IMR-90 (cell line): Measurements from ENCODE around the gene CDKN2D. TPM values are rescaled to one million over a fixed set of nuclear protein-coding genes. Genes with fewer than 3 reads are reported as not detected.

ENCODE experiments used
- ATAC-seq: fragments of 200-7000 bp; cut with Tn5 transposase; 2 replicates; pipeline ENCODE4 v1.9.1; 2020; ENCODE audit warnings: low read depth, mild to moderate bottlenecking, moderate library complexity
- BruUV-seq: library from RNA; stranded (reverse); fragments of 400-500 nt; replicated peaks from 2 replicates; lab custom pipeline; 2021; lab: Mats Ljungman, UMichigan
- CTCF ChIA-PET: fragments of 300-600 bp; formaldehyde crosslinking; extraction: SDS; loops from one replicate; lab custom pipeline; 2021; ENCODE audit warnings: antibody characterized with exemption; lab: Yijun Ruan, JAX
- POLR2A ChIA-PET: fragments of 300-600 bp; sonication (Branson Sonifier 250); formaldehyde crosslinking; loops from one replicate; lab custom pipeline; 2022; ENCODE audit warnings: antibody characterized with exemption; ENCODE audit not compliant: unreplicated experiment; lab: Charles Lee
- DNase-seq: peaks from one replicate; pipeline ENCODE4 v3.0.0; 2013
- H2AFZ ChIP-seq: replicated peaks from 2 replicates; pipeline ENCODE3; 2013; ENCODE audit warnings: low read length, mild to moderate bottlenecking; ENCODE audit not compliant: poor library complexity
- H2AK5ac ChIP-seq: 2 replicates; pipeline ENCODE4 v1.6.1; 2013; ENCODE audit warnings: low read depth, low read length, inconsistent platforms
- H2AK9ac ChIP-seq: replicated peaks from 2 replicates; pipeline ENCODE3; 2013; ENCODE audit warnings: mild to moderate bottlenecking, low read depth, low read length, moderate library complexity; ENCODE audit not compliant: poor library complexity
- H2BK120ac ChIP-seq: 2 replicates; pipeline ENCODE4 v1.6.1; 2013; ENCODE audit warnings: low read depth, low read length, inconsistent platforms
- H2BK15ac ChIP-seq: 3 replicates; pipeline ENCODE4 v1.6.1; 2013; ENCODE audit warnings: low read depth, low read length, inconsistent platforms
- H2BK20ac ChIP-seq: 2 replicates; pipeline ENCODE4 v1.6.1; 2013; ENCODE audit warnings: low read depth, mild to moderate bottlenecking, inconsistent platforms, low read length, moderate library complexity
- H2BK5ac ChIP-seq: 2 replicates; pipeline ENCODE4 v1.6.1; 2013; ENCODE audit warnings: mild to moderate bottlenecking, low read depth, low read length, inconsistent platforms; ENCODE audit not compliant: poor library complexity, severe bottlenecking
- H3K14ac ChIP-seq: replicated peaks from 2 replicates; pipeline ENCODE4 v1.6.1; 2013; ENCODE audit warnings: low read depth, low read length, inconsistent platforms
- H3K18ac ChIP-seq: 2 replicates; pipeline ENCODE4 v1.6.1; 2013; ENCODE audit warnings: low read depth, low read length, control low read depth
- H3K23ac ChIP-seq: 2 replicates; pipeline ENCODE4 v1.6.1; 2013; ENCODE audit warnings: low read depth, low read length, inconsistent platforms
- H3K27ac ChIP-seq: 2 replicates; pipeline ENCODE4 v1.5.1; 2013; ENCODE audit warnings: mild to moderate bottlenecking, control low read depth, low read length; ENCODE audit not compliant: insufficient read depth
- H3K27me3 ChIP-seq: 2 replicates; pipeline ENCODE4 v1.6.1; 2013; ENCODE audit warnings: low read length; ENCODE audit not compliant: control insufficient read depth, insufficient read depth
- H3K36me3 ChIP-seq: 2 replicates; pipeline ENCODE4 v1.6.1; 2013; ENCODE audit warnings: low read length, mixed read lengths; ENCODE audit not compliant: control insufficient read depth, insufficient read depth
- H3K4ac ChIP-seq: 2 replicates; pipeline ENCODE4 v1.6.1; 2013; ENCODE audit warnings: low read depth, low read length, inconsistent platforms
- H3K4me1 ChIP-seq: 2 replicates; pipeline ENCODE4 v1.6.1; 2013; ENCODE audit warnings: low read length, mixed read lengths; ENCODE audit not compliant: control insufficient read depth, insufficient read depth
- H3K4me2 ChIP-seq: 2 replicates; pipeline ENCODE4 v1.6.1; 2013; ENCODE audit warnings: low read depth, mild to moderate bottlenecking, control low read depth, low read length, moderate library complexity
- H3K4me3 ChIP-seq: 2 replicates; pipeline ENCODE4 v1.5.1; 2013; ENCODE audit warnings: low read depth, mild to moderate bottlenecking, control low read depth, low read length, moderate library complexity; ENCODE audit not compliant: insufficient read depth
- H3K56ac ChIP-seq: 2 replicates; pipeline ENCODE4 v1.6.1; 2013; ENCODE audit warnings: low read length, inconsistent platforms; ENCODE audit not compliant: insufficient read depth; ENCODE audit errors: extremely low read depth
- H3K79me1 ChIP-seq, 2 experiments: 2 replicates each; pipeline ENCODE4 v1.6.1; 2013; ENCODE audit warnings: low read length in 2 of 2, inconsistent platforms in 1 of 2, low read depth in 1 of 2
- H3K9ac ChIP-seq: 2 replicates; pipeline ENCODE4 v1.6.1; 2013; ENCODE audit warnings: low read depth, low read length, control low read depth
- H3K9me1 ChIP-seq: 2 replicates; pipeline ENCODE4 v1.6.1; 2013; ENCODE audit warnings: low read length, inconsistent platforms; ENCODE audit not compliant: insufficient read depth
- H3K9me3 ChIP-seq: 2 replicates; pipeline ENCODE4 v1.6.1; 2013; ENCODE audit warnings: low read length; ENCODE audit not compliant: control insufficient read depth, insufficient read depth
- H4K20me1 ChIP-seq: 2 replicates; pipeline ENCODE4 v1.6.1; 2013; ENCODE audit warnings: low read length, inconsistent platforms; ENCODE audit not compliant: insufficient read depth
- H4K5ac ChIP-seq: 2 replicates; pipeline ENCODE4 v1.6.1; 2013; ENCODE audit warnings: mild to moderate bottlenecking, low read depth, low read length, control low read depth
- H4K8ac ChIP-seq, 2 experiments: 2 replicates each; pipeline ENCODE4 v1.6.1; 2013; ENCODE audit warnings: low read depth in 2 of 2, low read length in 2 of 2, control low read depth in 1 of 2, inconsistent platforms in 1 of 2
- H4K91ac ChIP-seq: 2 replicates; pipeline ENCODE4 v1.6.1; 2013; ENCODE audit warnings: low read depth, low read length, inconsistent platforms; ENCODE audit not compliant: insufficient read depth
- BHLHE40 ChIP-seq: fragments of 150-350 bp; IDR thresholded peaks from 2 replicates; pipeline ENCODE4 v1.6.1; 2016; ENCODE audit warnings: mild to moderate bottlenecking, low read depth, low read length
- MAFK ChIP-seq: IDR thresholded peaks from 2 replicates; pipeline ENCODE4 v1.6.1; 2012; ENCODE audit warnings: low read depth, low read length, improper control_type of control experiment
- MAZ ChIP-seq: IDR thresholded peaks from 2 replicates; pipeline ENCODE4 v1.6.1; 2012; ENCODE audit warnings: low read depth, mild to moderate bottlenecking, low read length, improper control_type of control experiment, moderate library complexity, borderline replicate concordance
- RAD21 ChIP-seq: IDR thresholded peaks from 2 replicates; pipeline ENCODE4 v1.6.1; 2012; ENCODE audit warnings: low read length, improper control_type of control experiment
- WGBS, 2 experiments: methylation state at CpG; one replicate each; pipeline versions ENCODE4 v1.1.5 to v1.1.7; 2013; ENCODE audit warnings: missing lambda C conversion rate in 2 of 2; ENCODE audit not compliant: insufficient read length in 1 of 2; ENCODE audit errors: extremely low coverage in 2 of 2; 5-methylcytosine and 5-hydroxymethylcytosine counted together
- dilution Hi-C: fragments of 300-500 bp; cut with HindIII; formaldehyde crosslinking; loops from one replicate; pipeline ENCODE4 v1.14.3; 2018; ENCODE audit warnings: low sequenced_read_pairs; ENCODE audit not compliant: unreplicated experiment
- in situ Hi-C: fragments of 300-500 bp; cut with MboI; formaldehyde crosslinking; loops from 3 replicates; pipeline ENCODE4 v1.14.3; 2019; ENCODE audit warnings: low sequenced_read_pairs, inconsistent platforms, mixed read lengths
- intact Hi-C: fragments of 100-400 bp; cut with micrococcal nuclease; formaldehyde crosslinking; loops from 2 replicates; pipeline ENCODE4 v1.10.0; 2022
- polyA plus RNA-seq, 3 experiments: library from polyadenylated mRNA; depleted of rRNA; stranded (reverse); fragments of >200 nt; gene quantifications; 2 replicates each; pipeline ENCODE4 v1.2.3, GENCODE V29; 2012; ENCODE audit warnings: low replicate concordance in 1 of 3
- total RNA-seq: library from RNA; depleted of rRNA; stranded (reverse); fragments of >200 nt; gene quantifications from 2 replicates; pipeline ENCODE4 v1.2.3, GENCODE V29; 2012

CDKN2D gene
- total and polyA plus RNA-seq, 2 of the 4 experiments (the other 2 are of a cell fraction), result 3.6 to 8.5 TPM

- no peak for DNase-seq
- H3K9me3 ChIP-seq, result no peaks in the 10 kb centered on the region
- no peaks in the 10 kb centered on the region for H3K36me3 ChIP-seq
- no peaks in the 10 kb centered on the region for H4K20me1 ChIP-seq
- 0 out of 2 replicates have a peak, but pooled peaks cover 4% of the 10 kb centered on the region for H3K9me1 ChIP-seq
- H3K79me1 ChIP-seq, result peaks cover 22 to 43% of the 10 kb centered on the region in 2 experiments
- peak overlapping the region; percentile 6; the same call in 1 of the 2 replicates for H3K27ac ChIP-seq
- H3K9ac ChIP-seq, result peak overlapping the region; percentile 55
- BruUV-seq, result no TSS peak
- H4K8ac ChIP-seq, result no peak overlapping the region
- peak overlapping the region; percentile 88 for H2AK9ac ChIP-seq
- no peak overlapping the region for H2BK15ac ChIP-seq
- 1% methylated on average over 27 of the region's 58 CpGs; no CpG with 5 or more reads in 1 of the 2 experiments for WGBS, 2 experiments
- intact Hi-C loops (no loop called here), dilution Hi-C loops (no loop called here), in situ Hi-C loops (no loop called here)
- peaks cover 2% of the 10 kb centered on the region for H3K4me1 ChIP-seq
- ATAC-seq, result peak; percentile 5
- no peak overlapping the region for H3K56ac ChIP-seq
- peak overlapping the region; percentile 96 for H2AFZ ChIP-seq
- no peak overlapping the region; the same call in 1 of the 2 replicates for H3K4ac ChIP-seq
- ChIA-PET POLR2A (interaction anchor here (0.6 kb wide), 1 partner anchor 90 kb away, joined by 4 read pairs; no protein-coding TSS in a partner anchor), CTCF (no interaction called here)
- no peak overlapping the region for H4K5ac ChIP-seq
- H3K18ac ChIP-seq, result no peak overlapping the region
- no peak overlapping the region for H2BK20ac ChIP-seq
- TF ChIP-seq MAFK (no peak), BHLHE40 (peak; percentile 38; the same call in 1 of the 2 replicates), RAD21 (no peak), MAZ (no peak)
- H2BK120ac ChIP-seq, result no peak overlapping the region
- peak overlapping the region; percentile 66 for H3K4me2 ChIP-seq
- peak overlapping the region; percentile 48; the same call in 1 of the 2 replicates for H3K23ac ChIP-seq
- H2AK5ac ChIP-seq, result no peak overlapping the region
- H3K4me3 ChIP-seq, result peak overlapping the region; percentile 70
- no peak overlapping the region for H4K91ac ChIP-seq
- no peak overlapping the region for H2BK5ac ChIP-seq
- H3K14ac ChIP-seq, result no peak overlapping the region
- no peaks in the 10 kb centered on the region for H3K27me3 ChIP-seq
Observed at GRCh38 chr19:10568062-10568825, 535 bp downstream of the CDKN2D start.
